GM12892 (cell line): ENCODE results near the gene STX19.
"Not testable (repeated sequence)": the region's sequence is repeated elsewhere in the genome, so short reads cannot be mapped to it uniquely, and the experiment has no call there.

Source experiments
- DNase-seq: peaks from one replicate; pipeline ENCODE4 v3.0.0; 2011; ENCODE audit not compliant: insufficient read length
- FAIRE-seq: peaks from 2 replicates; lab custom pipeline; 2011; peaks lifted over from hg19 to GRCh38; lab: Jason Lieb, UNC
- POLR2A ChIP-seq: IDR thresholded peaks from 2 replicates; pipeline ENCODE4 v1.6.1; 2011; ENCODE audit warnings: low read depth, low read length, control low read depth
- POLR2AphosphoS5 ChIP-seq: IDR thresholded peaks from 2 replicates; pipeline ENCODE4 v1.6.1; 2011; ENCODE audit warnings: low read depth, low read length, control low read depth
- TAF1 ChIP-seq: IDR thresholded peaks from 2 replicates; pipeline ENCODE4 v1.6.1; 2011; ENCODE audit warnings: low read depth, mild to moderate bottlenecking, control low read depth, low read length, borderline replicate concordance

The STX19 gene

GRCh38 chr3:94063496-94064119, 35.2 kb upstream of the STX19 start:
- TF ChIP-seq POLR2A (no peak), POLR2AphosphoS5 (no peak), TAF1 (no peak)
- DNase-seq: no peak
- FAIRE-seq: peak; percentile 21

GRCh38 chr3:94062513-94063404, 34.4 kb upstream of the STX19 start, which contains the start of the genes DHFR2 and NSUN3:
TSS of gene DHFR2 (minus strand) at chr3:94062916. CDS start at chr3:94061511, 1,405 bp downstream.
TSS of gene NSUN3 (plus strand) at chr3:94063061. CDS start at chr3:94063127, 66 bp downstream.
- peak; percentile 34 for DNase-seq
- TF ChIP-seq TAF1 (no peak; the same call in 1 of the 2 replicates), POLR2A (peak; percentile 77), POLR2AphosphoS5 (peak; percentile 67)
- peak; percentile 95 for FAIRE-seq

- FAIRE-seq: no peak
- DNase-seq: no peak
- no peak for TF ChIP-seq POLR2A
- no peak for TF ChIP-seq POLR2AphosphoS5
- TF ChIP-seq TAF1: no peak
Measured at GRCh38 chr3:94061297-94061696, 32.9 kb upstream of the STX19 start.

GRCh38 chr3:94050546-94050945, 22.1 kb upstream of the STX19 start:
- FAIRE-seq: no peak

GRCh38 chr3:94049267-94049666, 20.9 kb upstream of the STX19 start:
- DNase-seq (no peak), FAIRE-seq (no peak)
- TF ChIP-seq POLR2A (no peak), TAF1 (no peak), POLR2AphosphoS5 (no peak)

More at GRCh38 chr3:94050546-94050945, 22.1 kb upstream of the STX19 start:
- TF ChIP-seq POLR2AphosphoS5 (no peak), TAF1 (no peak), POLR2A (no peak)
- no peak for DNase-seq

GRCh38 chr3:94046533-94046932, 18.1 kb upstream of the STX19 start:
- no peak for TF ChIP-seq POLR2AphosphoS5
- no peak for TF ChIP-seq POLR2A
- TF ChIP-seq TAF1: no peak
- FAIRE-seq: no peak

GRCh38 chr3:94044100-94044936, 15.9 kb upstream of the STX19 start:
- FAIRE-seq, DNase-seq: not testable (repeated sequence)

More at GRCh38 chr3:94046533-94046932, 18.1 kb upstream of the STX19 start:
- DNase-seq: no peak

GRCh38 chr3:94043285-94043684, 14.9 kb upstream of the STX19 start:
- FAIRE-seq: no peak
- TF ChIP-seq POLR2AphosphoS5: no peak
- no peak for DNase-seq

- DNase-seq (no peak), FAIRE-seq (no peak)
- TF ChIP-seq TAF1: no peak
- no peak for TF ChIP-seq POLR2A
- no peak for TF ChIP-seq POLR2AphosphoS5
Measured at GRCh38 chr3:94036909-94037507, 8.6 kb upstream of the STX19 start.

GRCh38 chr3:94026623-94027022, 1.8 kb downstream of the STX19 start:
- DNase-seq (no peak), FAIRE-seq (no peak)
- TF ChIP-seq POLR2A (no peak), POLR2AphosphoS5 (no peak), TAF1 (no peak)

- DNase-seq (no peak), FAIRE-seq (no peak)
- TF ChIP-seq POLR2AphosphoS5 (no peak), POLR2A (no peak), TAF1 (no peak)
Measured at GRCh38 chr3:94024385-94024784, 4.0 kb downstream of the STX19 start.
